ENCODE measurements around the gene MEF2C.

Gene MEF2C

DNA sequence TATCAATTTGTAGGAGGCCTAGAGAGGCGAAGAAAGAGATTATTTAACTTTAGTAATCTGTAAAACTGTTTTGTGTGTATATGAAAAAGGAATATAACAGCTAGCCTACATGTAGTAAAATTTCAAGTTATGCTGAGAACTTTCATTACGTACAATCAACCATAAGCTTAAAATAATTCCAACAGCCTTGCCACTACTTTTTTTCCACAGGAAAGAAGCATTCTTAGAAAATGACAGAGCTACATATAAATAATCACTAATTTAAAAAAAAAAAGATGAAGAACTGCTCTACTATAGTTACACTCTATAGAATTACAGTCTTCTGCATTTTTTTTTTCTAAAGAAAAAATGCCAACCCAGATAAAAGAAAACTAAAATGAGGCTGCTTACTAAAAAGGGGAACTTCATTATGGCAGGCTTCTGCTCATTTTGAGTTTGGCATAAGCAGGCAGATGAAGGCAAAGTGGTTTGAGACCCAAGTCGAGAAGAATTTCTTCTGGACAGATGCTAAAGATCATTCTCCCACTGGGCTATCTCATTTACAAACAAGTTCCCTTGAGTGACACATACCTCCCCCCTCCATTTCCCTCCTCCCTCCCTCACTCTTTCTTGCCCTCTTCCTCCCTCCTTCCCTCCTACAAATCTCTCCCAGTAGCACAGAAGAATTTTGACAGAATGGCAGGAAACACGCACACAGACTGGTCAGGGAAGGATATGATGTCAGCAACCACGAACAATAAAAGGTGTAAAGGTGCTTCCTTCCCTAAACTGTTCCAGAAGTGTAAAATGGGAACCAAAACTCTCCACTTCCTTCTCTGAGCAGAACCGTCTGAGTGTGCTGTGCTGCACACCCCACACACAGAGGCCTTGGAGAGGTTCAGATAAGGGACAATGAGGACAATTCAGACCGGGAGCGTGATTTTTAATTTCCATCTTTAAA is 56.1 kb downstream of the MEF2C start:
- no peak for DNase-seq (ENCODE audit: low read depth)

DNA sequence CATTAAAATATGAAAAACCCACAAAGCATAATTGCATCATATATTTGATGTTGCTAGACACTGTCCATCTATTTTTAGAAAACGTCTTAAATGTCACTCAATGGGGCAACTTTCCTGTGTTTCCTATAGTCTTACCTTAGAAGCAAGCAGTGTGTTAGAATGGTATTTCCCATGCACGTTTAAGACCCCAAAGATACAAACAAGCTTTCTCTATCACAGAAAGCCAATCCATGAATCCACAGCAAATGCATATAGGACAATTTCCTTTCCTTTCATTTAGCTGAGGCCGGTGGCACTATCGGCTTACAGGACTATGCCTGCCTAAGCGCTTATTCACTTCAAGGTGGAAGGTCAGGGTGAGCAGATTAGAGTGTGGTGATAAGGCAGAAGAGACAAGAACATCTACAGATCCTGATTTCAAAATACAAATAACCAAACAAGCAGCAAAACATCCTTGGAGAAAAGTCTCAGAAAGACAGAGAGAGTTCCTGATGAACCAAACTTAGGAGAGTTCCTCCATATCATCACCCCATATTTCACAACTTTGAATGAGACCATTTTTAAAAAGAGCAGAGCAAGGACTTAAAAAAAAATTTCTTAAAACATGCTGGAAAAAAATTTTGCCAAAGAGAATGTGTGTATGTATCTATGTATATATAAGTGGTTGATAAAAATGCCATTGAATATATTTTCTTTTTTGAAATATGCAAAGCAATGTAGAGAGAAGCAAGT is 57.2 kb downstream of the MEF2C start:
- DNase-seq (ENCODE audit: low read depth): no peak

DNA sequence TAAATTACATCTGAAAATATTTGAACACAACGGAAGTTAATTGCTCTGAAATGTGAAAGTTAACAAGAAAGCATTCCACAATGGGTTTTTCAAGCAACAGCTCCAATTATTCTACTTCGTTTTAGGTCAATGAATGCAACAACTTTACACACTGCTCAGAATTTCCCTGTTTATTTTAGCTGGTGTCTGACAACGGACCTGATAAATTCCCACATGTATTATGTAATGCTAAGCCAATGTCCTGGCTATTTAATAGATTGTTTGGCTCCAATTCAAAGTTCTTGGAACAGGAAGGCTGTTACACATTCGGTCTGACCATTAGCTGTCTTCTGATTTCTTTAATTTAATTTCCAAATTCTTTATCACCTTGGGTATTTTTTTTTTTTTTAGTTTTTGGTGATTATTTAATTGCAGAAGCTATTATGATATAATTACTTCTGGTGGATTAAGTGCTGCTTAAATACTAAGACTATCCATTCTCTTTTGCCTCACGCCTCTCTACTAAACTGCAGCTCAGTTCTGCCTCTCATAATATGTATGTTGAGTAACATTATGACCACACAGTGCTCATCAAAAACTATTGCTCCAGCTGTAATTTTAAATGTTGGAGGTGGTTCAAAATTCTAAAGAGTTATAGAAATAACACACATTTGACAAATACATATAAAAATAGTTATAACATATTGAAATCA is 57.9 kb downstream of the MEF2C start:
- DNase-seq (ENCODE audit: low read depth): no peak

DNA sequence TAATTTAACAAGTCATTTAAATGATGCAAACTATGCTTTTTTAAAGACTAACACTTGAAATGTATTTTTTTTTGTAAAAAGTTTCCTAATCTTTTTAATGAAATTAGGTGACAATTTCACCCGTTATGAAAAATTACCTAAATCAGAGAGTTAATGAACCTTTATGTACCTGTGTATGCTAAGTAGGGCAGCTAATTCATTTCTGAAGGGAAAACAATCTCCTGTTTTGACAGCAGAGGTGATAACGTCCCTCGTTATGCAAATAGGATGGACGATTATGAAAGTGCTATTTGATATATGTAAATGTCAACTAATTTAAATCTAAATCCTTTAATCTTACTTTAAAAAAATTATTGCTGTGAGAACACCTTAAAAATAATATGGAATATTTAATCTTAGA is 58.8 kb downstream of the MEF2C start:
- no peak for DNase-seq (ENCODE audit: low read depth)

DNA sequence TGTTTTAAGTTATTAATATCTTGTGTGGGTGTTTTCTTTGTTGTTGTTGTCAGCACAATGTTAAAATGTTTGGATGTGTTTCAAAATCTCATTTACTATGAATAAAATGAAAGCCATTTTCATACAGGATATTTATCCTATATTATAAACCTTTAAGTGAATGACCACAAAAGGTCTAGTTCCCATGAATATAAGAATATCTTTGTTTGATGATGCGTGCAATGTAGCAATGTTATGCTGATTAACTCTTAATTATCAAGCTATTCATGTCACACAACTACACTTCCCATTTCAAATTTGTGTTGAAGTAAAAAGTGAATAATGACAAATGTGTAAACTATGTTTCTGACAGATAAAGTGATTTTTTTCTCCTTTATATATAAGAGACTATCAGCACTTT is 59.8 kb downstream of the MEF2C start:
- DNase-seq (ENCODE audit: low read depth): no peak

DNA sequence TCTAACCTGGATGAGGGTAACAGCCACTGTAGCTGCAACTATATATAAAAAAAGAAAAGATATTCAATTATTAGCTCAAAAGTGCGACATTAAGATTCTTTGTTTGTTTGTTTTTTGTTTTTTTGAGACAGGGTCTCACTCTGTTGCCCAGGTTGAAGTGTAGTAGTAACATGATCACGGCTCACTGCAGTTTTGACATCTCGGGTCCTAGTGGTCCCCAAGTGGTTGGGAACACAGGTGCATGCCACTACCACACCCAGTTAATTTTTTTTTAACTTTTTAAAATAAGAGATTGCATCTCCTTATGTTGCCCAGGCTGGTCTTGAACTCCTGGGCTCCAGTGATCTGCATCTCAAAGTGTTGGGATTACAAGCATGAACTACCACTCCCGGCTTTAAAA is 61.8 kb downstream of the MEF2C start:
- no peak for DNase-seq (ENCODE audit: low read depth)

DNA sequence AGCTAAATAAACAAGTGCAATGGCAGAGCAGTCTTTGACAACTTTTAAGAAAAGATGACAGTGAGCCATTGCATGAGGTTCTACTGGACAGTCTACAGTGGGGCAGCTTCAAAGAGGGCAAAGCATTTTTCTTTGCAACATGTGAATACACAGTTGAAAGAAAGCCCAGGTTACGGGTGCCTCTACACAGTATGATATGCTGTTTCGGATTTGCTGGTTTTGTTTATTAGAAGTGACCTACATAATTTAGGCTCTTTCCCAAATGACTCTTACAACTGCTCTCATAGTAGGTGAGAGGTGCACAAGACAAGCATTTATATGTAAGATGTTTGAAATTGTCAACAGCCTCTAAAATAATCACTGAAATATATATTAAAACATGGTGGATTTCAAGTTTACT is 62.4 kb downstream of the MEF2C start:
- no peak for DNase-seq (ENCODE audit: low read depth)

DNA sequence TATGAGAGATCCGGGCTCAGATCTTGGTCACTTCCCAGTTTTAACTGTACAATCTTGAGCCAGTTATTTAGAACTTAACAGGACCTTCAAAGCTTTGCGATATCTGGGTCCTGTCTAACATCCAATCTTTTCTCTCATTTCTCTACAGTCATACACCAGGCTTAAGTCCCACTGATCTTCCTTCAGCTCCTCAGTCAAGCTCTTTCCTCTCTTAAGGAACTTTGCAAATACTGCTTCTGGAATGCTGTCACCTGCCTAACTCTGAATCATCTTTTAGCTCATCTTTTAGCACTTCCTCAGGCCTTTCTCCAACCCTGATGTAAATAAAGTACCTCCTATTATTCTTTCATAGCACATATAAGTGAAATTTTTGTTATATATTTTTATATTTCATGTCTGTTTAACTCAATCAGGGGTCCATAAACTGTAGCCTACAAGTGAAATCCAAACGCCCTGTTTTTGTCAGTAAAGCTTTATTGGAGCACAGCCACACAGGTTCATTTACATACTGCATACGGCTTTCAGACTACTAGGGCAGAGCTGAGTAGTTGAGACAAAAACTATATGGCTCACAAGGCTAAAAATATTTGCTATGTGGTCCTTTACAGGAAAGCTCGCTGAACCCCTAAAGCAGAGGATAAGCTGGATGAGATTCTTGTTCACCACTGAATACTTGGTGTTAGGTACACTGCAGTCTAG is 63.5 kb downstream of the MEF2C start:
- no peak for DNase-seq (ENCODE audit: low read depth)

DNA sequence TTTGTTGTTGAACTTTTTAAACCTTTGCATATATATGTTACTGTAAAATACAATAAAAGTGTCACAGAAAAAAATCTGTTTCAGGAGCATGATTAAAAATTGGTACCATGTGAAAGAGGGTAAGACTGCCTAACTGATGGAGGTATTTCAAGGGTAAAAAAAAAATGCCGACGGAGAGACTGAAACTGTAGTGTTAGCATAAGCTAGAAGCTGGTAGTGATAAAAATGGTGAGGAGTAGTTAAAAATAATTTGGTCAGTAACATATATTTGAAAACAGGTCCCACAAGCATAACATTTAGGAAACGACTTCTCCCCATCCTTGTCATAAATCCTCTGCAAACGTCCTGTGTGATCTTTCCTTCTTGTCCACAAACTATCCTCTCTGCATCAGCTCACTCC is 64.7 kb downstream of the MEF2C start:
- no peak for DNase-seq (ENCODE audit: low read depth)

DNA sequence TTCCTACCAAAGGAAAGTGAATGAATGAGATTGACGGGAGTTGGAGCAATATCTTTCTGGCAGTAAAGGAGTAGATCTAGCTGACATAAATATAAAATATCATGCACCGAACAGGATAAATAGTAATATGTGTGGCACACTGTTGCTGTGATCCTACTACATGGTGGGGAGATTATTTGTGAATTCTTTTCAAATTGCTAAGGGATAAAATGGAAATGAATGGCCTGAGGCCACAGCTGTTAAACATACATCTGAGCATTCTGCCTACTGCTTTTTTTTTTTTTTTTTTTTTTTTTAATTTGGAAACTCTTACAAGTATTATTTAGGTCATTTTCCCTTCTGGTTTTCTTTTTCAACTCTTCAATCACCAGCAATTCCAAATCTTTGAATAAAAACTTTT is 66.8 kb downstream of the MEF2C start:
- DNase-seq (ENCODE audit: low read depth): no peak

DNA sequence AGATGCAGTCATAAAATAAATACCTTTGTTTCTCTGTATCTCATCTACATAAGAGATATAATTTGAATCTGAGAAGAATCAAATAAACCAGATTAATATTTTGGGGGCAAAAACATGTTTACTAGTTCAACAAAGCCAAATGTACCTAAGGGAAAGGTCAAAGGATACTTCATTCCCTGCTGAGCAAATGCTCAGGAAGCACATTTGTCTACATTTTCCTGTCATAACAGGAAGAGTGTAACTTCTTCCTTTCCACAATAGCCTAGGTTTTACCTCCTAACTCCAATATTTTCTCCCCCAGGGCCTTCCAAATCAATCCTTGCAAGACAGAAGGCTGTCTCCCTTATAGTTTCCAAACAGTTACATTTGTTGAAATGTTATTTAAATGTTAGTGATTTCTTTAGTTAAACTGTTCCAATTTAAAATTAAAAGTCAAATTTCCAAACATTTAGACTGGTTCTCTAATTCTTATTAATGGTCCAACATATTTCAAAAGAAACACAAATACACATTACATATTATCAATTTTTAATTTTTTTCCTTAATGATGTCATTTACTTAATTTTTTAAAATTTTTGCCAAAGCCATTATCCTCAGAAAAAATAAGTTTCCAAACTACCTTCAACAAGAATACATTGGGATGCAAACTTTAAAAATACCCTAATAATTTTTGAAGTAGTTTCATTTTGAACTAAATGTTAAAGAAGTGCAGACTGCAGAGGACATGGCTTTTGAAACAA is 67.8 kb downstream of the MEF2C start:
- DNase-seq (ENCODE audit: low read depth): no peak

DNA sequence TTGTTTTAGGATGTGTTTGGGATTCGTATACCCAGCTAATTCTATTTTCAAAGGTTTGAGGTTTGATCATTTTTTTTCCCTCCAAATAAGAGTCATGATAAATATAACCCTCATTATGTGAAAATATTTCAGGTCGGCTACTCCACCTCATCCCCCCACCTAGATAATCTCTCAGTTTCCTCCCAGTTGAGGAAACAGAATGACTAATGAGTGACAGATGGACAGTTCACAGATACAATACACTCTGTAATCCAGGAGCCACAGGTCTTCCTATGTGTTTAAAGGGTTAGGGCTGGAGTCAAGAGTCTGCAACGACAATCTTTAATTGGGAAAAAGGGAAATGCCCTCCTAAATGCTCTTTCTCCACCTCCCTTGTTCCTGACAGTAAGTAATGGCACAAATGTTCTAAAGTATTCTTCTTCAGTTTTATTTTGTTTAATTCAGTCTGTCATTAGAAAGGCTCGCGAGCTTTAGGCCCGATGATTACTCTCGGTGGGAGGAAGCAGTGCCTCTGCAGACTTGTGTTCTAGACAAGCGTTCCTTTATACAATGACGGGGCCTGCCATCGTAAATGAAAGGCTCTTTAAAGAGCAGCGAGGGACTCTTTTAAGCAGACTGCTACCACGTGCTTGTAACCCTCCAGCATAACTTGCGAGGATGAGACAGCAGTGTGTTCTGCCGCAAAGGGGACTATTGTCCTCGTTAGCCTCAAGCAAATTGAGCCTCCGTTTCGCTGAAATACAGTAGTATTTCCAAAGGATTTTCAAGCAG is 69.0 kb downstream of the MEF2C start:
- no peak for DNase-seq (ENCODE audit: low read depth)

DNA sequence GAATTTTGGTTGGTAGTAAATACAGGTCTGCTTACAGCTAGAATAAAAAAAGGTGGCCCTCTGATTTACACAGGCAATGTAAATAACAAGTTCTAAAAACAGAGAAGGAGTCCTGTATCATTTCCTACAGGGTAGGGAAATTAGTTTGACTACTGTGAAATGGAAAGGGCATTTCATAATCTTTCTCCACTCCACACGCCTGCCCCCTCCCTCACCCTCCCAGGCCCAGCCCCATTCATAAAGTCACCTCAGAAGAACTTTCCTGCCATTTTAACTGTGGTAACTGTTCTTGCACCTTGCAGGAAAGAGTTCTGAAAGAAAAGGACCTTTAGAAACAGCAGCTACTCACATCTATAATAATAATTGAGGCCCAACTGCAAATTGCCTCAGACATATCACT is 69.7 kb downstream of the MEF2C start:
- DNase-seq (ENCODE audit: low read depth): no peak

DNA sequence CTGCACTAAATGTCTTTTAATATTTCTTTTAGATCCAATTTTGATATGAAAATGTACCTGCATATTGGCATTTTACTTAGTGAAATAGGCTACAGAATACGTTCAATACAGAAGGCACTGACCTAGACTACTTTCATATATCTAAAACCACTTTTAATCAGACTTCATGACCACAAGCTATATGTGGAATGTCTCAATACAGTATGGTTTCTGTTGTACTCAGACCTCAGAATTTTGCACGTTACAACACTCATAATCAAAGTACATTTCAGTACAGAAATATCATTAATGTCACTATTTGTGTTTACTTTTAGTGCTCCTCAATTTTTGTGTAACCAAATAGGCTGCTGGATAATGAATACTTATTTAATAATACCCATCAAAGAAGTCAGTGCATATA is 74.8 kb downstream of the MEF2C start:
- DNase-seq (ENCODE audit: low read depth): no peak

DNA sequence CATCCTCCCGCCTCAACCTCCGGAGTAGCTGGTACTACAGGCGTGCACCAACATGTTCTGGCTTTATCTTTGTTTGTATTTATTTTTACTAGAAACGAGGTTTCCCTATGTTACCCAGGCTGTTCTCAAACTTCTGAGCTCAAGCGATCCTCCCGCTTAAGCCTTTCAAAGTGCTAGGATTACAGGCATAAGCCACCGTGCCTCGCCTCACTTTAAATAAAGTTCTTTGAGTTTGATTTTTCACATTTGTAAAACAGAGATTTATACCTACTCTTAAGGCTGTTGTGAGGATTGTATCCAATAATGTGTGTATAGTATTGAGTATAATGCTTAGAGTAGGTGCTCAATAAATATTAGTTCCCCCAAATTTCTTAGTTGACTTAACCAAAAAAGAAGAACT is 75.7 kb downstream of the MEF2C start:
- DNase-seq (ENCODE audit: low read depth): no peak

DNA sequence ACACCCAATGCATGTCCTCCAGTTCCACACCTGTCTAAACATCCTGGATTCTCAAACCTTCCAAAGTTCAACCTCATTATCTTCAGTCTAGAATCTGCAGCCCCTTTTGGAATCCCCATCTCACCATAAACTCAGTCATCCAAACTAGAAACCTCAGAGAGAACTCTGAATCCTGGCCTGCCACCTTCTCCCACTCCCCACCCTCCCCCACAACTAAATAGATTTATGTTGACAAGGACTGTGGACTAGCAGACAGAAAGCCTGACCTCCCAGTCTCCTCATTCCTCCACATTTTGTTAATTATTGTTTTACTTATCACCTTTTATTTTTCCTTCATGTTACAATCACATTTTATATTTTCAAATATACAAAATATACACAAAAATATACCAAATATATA is 76.6 kb downstream of the MEF2C start:
- no peak for DNase-seq (ENCODE audit: low read depth)

DNA sequence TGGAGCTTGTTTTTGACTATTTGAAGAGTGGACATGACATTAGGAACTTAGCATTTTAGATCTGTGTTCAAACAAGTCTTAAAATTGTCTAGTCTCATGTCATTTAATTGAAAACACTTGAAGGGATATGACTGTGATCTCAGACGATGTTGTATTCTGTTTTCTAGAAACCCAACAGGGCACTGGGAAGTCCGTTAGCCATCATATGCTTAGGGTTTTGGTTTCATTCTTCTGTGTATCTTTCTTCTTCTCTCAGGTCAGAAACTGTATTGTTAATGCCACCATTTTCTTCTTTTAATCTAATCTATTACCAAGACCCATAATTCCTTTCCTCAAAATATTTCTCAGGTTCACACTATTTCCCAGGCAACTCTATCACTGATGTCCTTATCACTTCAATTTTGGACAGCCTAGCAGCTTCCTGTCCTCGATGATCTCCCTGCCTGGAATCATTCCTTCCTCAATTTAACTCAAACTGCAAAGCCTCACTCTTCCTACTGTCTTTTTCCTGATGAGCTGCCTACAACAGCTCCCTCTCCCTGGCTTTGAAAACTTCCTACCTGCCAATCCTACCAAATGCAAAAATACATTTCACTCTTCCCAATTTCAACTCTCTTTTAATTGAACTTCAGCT is 77.7 kb downstream of the MEF2C start:
- no peak for DNase-seq (ENCODE audit: low read depth)

DNA sequence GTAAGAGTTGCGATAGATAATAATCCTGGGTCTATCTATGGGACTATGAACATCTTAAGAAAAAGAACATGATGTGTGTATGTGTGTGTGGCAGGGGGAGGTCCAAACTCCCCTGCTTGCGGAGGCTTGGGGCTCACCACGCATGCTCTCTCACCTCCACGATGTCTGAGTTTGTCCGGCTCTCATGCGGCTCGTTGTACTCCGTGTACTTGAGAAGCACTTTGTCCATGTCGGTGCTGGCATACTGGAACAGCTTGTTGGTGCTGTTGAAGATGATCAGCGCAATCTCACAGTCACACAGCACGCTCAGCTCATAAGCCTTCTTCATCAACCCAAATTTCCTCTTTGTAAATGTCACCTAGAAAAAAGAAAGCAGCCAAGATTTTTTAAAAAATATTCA is 78.5 kb downstream of the MEF2C start:
- no peak for DNase-seq (ENCODE audit: low read depth)

DNA sequence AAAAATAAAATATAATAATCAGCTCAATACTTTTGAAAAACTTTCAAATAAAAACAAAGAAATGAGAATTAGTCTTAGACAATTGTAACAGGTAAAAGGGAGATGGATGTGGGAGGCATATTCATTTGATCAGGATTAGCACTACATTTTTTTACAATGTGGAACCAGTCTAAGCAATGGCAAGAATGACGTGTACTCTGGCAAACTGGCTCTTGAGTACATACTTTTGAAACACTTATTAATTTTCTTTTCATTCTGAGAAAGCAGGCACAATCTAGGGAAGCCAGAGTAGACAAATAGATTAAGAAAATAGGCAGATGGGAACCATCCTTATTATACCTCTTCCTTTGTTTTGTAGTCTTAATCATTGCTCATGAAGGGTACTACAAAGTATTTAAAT is 79.7 kb downstream of the MEF2C start:
- no peak for DNase-seq (ENCODE audit: low read depth)

DNA sequence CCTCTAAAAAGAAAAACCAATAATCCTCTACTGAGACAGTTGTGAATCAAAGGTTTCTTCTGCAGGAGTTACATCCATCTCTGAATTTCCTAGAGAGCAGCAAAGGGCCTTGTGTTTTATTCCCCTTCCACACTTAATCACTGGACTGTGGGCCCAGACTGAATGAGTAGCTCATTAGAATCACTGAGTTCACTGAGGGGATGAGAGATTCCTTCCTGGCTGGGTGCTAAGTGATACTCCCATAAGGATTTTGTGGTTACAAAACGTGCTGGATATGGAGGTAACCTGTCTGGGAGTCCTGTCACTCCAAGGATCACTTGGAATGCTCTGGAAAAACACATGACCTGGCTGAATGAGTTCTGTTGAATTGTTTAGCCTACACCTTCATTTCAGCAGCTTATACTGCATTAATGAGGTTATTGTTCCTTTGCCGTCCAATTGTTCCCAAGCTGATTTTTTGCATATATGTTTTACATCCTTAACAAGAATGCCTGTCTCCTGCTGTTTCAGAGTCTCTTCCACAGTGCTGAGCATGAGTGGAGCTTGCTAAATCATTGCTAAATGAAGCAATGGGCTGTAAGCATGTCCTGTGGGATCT is 82.9 kb downstream of the MEF2C start:
- DNase-seq (ENCODE audit: low read depth): no peak
